CD14-positive monocyte (primary cell): Measurements from ENCODE around the gene RPL37. TPM values are rescaled to one million over a fixed set of nuclear protein-coding genes. Genes with fewer than 3 reads are reported as not detected.

Experiments used
- DNase-seq, 3 donors: peaks; one replicate each; pipeline ENCODE4 v3.0.0-alpha.2; 2011 to 2022
- H2AFZ ChIP-seq: 2 replicates; pipeline ENCODE4 v1.6.0; 2012; ENCODE audit warnings: mild to moderate bottlenecking, low read depth, low read length, inconsistent platforms; ENCODE audit not compliant: insufficient read depth, poor library complexity, severe bottlenecking
- H3K27ac ChIP-seq, 2 donors: 1 replicate in 1 of 2; 2 replicates in 1 of 2; pipeline ENCODE4 v1.5.1; 2012 to 2013; ENCODE audit warnings: low read length in 2 of 2, control low read depth in 1 of 2, inconsistent platforms in 1 of 2, low read depth in 1 of 2, mild to moderate bottlenecking in 1 of 2
- H3K27me3 ChIP-seq, 2 donors: one replicate each; pipeline versions ENCODE4 v1.6.0 to v1.6.1; 2011 to 2013; ENCODE audit warnings: low read length in 2 of 2; ENCODE audit not compliant: control insufficient read depth in 2 of 2, insufficient read depth in 2 of 2
- H3K36me3 ChIP-seq, 2 donors: replicated peaks in 1 of 2; 1 replicate in 1 of 2; 2 replicates in 1 of 2; pipeline versions ENCODE4 v1.5.1 to v1.6.1; 2012 to 2013; ENCODE audit warnings: low read length in 2 of 2, control low read depth in 1 of 2, inconsistent platforms in 1 of 2, mild to moderate bottlenecking in 1 of 2; ENCODE audit not compliant: insufficient read depth in 2 of 2, control insufficient read depth in 1 of 2
- H3K4me1 ChIP-seq, 2 donors: 1 replicate in 1 of 2; 2 replicates in 1 of 2; pipeline versions ENCODE4 v1.5.1 to v1.6.1; 2012 to 2013; ENCODE audit warnings: low read length in 2 of 2, control low read depth in 1 of 2, inconsistent platforms in 1 of 2, mild to moderate bottlenecking in 1 of 2, moderate library complexity in 1 of 2; ENCODE audit not compliant: insufficient read depth in 2 of 2, control insufficient read depth in 1 of 2
- H3K4me2 ChIP-seq: replicated peaks from 2 replicates; pipeline ENCODE3; 2012; ENCODE audit warnings: low read length, moderate library complexity, mild to moderate bottlenecking; ENCODE audit not compliant: poor library complexity, severe bottlenecking; ENCODE audit errors: extremely low read depth
- H3K4me3 ChIP-seq, 3 experiments: fragments of 200-600 bp in 1 of 3; sonication (generic) in 1 of 3; replicated peaks in 1 of 3; 1 replicate in 2 of 3; 2 replicates in 1 of 3; pipeline ENCODE4 v1.5.1; 2011 to 2013; ENCODE audit warnings: low read length in 3 of 3, mild to moderate bottlenecking in 3 of 3, control low read depth in 2 of 3, low read depth in 2 of 3, inconsistent platforms in 1 of 3, moderate library complexity in 1 of 3
- H3K79me2 ChIP-seq: 2 replicates; pipeline ENCODE4 v1.6.0; 2012; ENCODE audit warnings: mild to moderate bottlenecking, control low read depth, inconsistent platforms, low read length, moderate library complexity; ENCODE audit not compliant: insufficient read depth
- H3K9ac ChIP-seq: 2 replicates; pipeline ENCODE4 v1.6.0; 2017; ENCODE audit warnings: low read length, mild to moderate bottlenecking; ENCODE audit not compliant: insufficient read depth, poor library complexity, severe bottlenecking
- H3K9me3 ChIP-seq, 2 donors: replicated peaks in 1 of 2; 1 replicate in 1 of 2; 2 replicates in 1 of 2; pipeline versions ENCODE4 v1.5.1 to v1.6.1; 2012 to 2013; ENCODE audit warnings: low read length in 2 of 2, control low read depth in 1 of 2; ENCODE audit not compliant: control insufficient read depth in 1 of 2, insufficient read depth in 1 of 2
- H4K20me1 ChIP-seq: 2 replicates; pipeline ENCODE4 v1.6.0; 2012; ENCODE audit warnings: mild to moderate bottlenecking, low read length, control low read depth, moderate library complexity; ENCODE audit not compliant: insufficient read depth
- H3K27ac Mint-ChIP-seq, 7 donors: one replicate each; pipeline ENCODE4 v1.8.0; 2020; ENCODE audit warnings: mild to moderate bottlenecking in 7 of 7, mixed read lengths in 7 of 7, moderate library complexity in 6 of 7, inconsistent platforms in 2 of 7
- H3K27me3 Mint-ChIP-seq, 3 donors: one replicate each; pipeline ENCODE4 v1.8.0; 2021 to 2022; ENCODE audit warnings: low read depth in 3 of 3, mild to moderate bottlenecking in 3 of 3, mixed read lengths in 3 of 3, moderate library complexity in 3 of 3, inconsistent platforms in 1 of 3
- H3K36me3 Mint-ChIP-seq, 2 donors: one replicate each; pipeline ENCODE4 v1.8.0; 2020; ENCODE audit warnings: mixed read lengths in 2 of 2, inconsistent platforms in 1 of 2, mild to moderate bottlenecking in 1 of 2
- H3K4me1 Mint-ChIP-seq: one replicate; pipeline ENCODE4 v1.8.0; 2020; ENCODE audit warnings: mild to moderate bottlenecking, mixed read lengths
- H3K4me3 Mint-ChIP-seq, 2 donors: one replicate each; pipeline ENCODE4 v1.8.0; 2020; ENCODE audit warnings: mild to moderate bottlenecking in 2 of 2, mixed read lengths in 2 of 2, moderate library complexity in 1 of 2
- H3K9me3 Mint-ChIP-seq, 7 donors: one replicate each; pipeline ENCODE4 v1.8.0; 2020 to 2022; ENCODE audit warnings: mixed read lengths in 7 of 7, mild to moderate bottlenecking in 6 of 7, moderate library complexity in 6 of 7, inconsistent platforms in 2 of 7
- CTCF ChIP-seq: fragments of 200-600 bp; IDR thresholded peaks from one replicate; pipeline ENCODE4 v1.8.0; 2022; ENCODE audit warnings: antibody characterized with exemption, mild to moderate bottlenecking
- WGBS: methylation state at CpG from one replicate; pipeline ENCODE4 v1.1.5; 2013; ENCODE audit warnings: missing lambda C conversion rate; ENCODE audit not compliant: insufficient coverage; 5-methylcytosine and 5-hydroxymethylcytosine counted together
- intact Hi-C, 2 donors: fragments of 100-400 bp; cut with micrococcal nuclease; formaldehyde crosslinking; loops; one replicate each; pipeline versions ENCODE4 v1.15.0 to v1.15.1; 2023
- polyA plus RNA-seq, 3 donors: library from polyadenylated mRNA; depleted of rRNA in 1 of 3; unstranded in 2 of 3; stranded (reverse) in 1 of 3; fragments of 300-500 nt in 2 of 3; fragments of >200 nt in 1 of 3; fragmentation: Illumina TruSeq in 2 of 3; gene quantifications; 1 replicate in 2 of 3; 2 replicates in 1 of 3; pipeline ENCODE4 v1.2.3, GENCODE V29; 2012 to 2021

Gene RPL37
- polyA plus RNA-seq, 3 donors: 87.9 to 813 (median 738) TPM

GRCh38 chr5:40871177-40871576, 36.2 kb upstream of the RPL37 start:
- 100% methylated on average over 2 of the region's 4 CpGs for WGBS
- Histone ChIP-seq H3K27ac (no peak overlapping the region), H3K4me3 (no peak overlapping the region), H3K9ac (no peak overlapping the region), H4K20me1 (no peaks in the 10 kb centered on the region), H3K4me2 (no peak overlapping the region), H2AFZ (no peak overlapping the region), H3K9me3 (no peaks in the 10 kb centered on the region), H3K27me3 (no peaks in the 10 kb centered on the region), H3K4me1 (no peaks in the 10 kb centered on the region), H3K36me3 (no peaks in the 10 kb centered on the region), H3K79me2 (no peaks in the 10 kb centered on the region)
- no peak for TF ChIP-seq CTCF
- Mint-ChIP-seq H3K4me3 (no peak overlapping the region), H3K27me3 (peaks cover 0 to 3% (median 3%) of the 10 kb centered on the region in 3 donors), H3K27ac (no peak overlapping the region), H3K36me3 (no peaks in the 10 kb centered on the region), H3K9me3 (peaks cover 0 to 5% (median 0%) of the 10 kb centered on the region in 7 donors), H3K4me1 (peaks cover 6% of the 10 kb centered on the region)
- no peak for DNase-seq
- intact Hi-C loops: loop anchor here in 1 of 2 donors (10.0 kb wide), 1 partner anchor 1156 kb away; no protein-coding TSS in a partner anchor

DNA sequence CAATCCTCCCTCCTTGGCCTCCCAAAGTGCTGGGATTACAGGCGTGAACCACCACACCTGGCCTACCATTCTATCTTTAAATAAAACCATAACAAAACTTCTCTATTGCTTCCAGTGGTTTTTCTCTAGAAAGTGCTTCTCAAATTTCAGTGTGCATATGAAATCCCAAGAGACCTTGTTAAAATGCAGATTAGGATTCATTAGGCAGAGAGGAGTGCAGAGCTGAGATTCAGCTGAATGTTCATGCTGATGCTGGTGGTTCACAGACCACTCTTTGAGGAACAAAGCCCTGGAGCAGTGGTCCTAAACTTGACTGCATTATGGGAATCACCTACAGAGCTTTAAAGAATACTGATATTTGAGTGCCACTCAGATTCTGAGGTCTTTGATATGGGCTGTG, 34.4 kb upstream of the RPL37 start:
- Histone ChIP-seq H3K4me2 (no peak overlapping the region), H3K27ac (no peak overlapping the region), H3K36me3 (no peaks in the 10 kb centered on the region), H3K4me3 (no peak overlapping the region), H2AFZ (no peak overlapping the region), H3K9me3 (peaks cover 0 to 7% of the 10 kb centered on the region in 2 donors), H4K20me1 (no peaks in the 10 kb centered on the region), H3K79me2 (no peaks in the 10 kb centered on the region), H3K9ac (no peak overlapping the region), H3K27me3 (no peaks in the 10 kb centered on the region), H3K4me1 (no peaks in the 10 kb centered on the region)
- DNase-seq: no peak
- H3K9me3 Mint-ChIP-seq: peaks cover 6 to 19% (median 11%) of the 10 kb centered on the region in 7 donors
- no CpG with 5 or more reads among the region's 1 CpG for WGBS
- no peak overlapping the region for H3K27ac Mint-ChIP-seq
- no peaks in the 10 kb centered on the region for H3K36me3 Mint-ChIP-seq
- H3K4me3 Mint-ChIP-seq: no peak overlapping the region
- peaks cover 0 to 5% (median 3%) of the 10 kb centered on the region in 3 donors for H3K27me3 Mint-ChIP-seq
- intact Hi-C loops: no loop called here
- TF ChIP-seq CTCF: no peak
- H3K4me1 Mint-ChIP-seq: peaks cover 6% of the 10 kb centered on the region
